DMS 273 (cell line): ENCODE results near the gene RCC2.
A peak's percentile ranks its signal among the peaks of the same experiment; 100 is the strongest.
"Not testable (repeated sequence)": the region's sequence is repeated elsewhere in the genome, so short reads cannot be mapped to it uniquely, and the experiment has no call there.

Source experiments
- DNase-seq: peaks from one replicate; lab custom pipeline; 2025; ENCODE audit not compliant: unreplicated experiment; lab: John Stamatoyannopoulos, UW

RCC2 gene

GRCh38 chr1:17422461-17422860 is 17.0 kb downstream of the RCC2 start:
- DNase-seq = no peak

GRCh38 chr1:17420391-17420918 is 19.0 kb downstream of the RCC2 start:
- DNase-seq = no peak

- peak; percentile 72 for DNase-seq
These were observed 19.7 kb downstream of the RCC2 start for GRCh38 chr1:17419626-17420328.

- no peak for DNase-seq
These were observed 23.1 kb downstream of the RCC2 start for GRCh38 chr1:17416389-17416788.

GRCh38 chr1:17414022-17414421 is 25.5 kb downstream of the RCC2 start:
- no peak for DNase-seq

- no peak for DNase-seq
These were observed 27.2 kb downstream of the RCC2 start for GRCh38 chr1:17412093-17412870.

GRCh38 chr1:17409391-17409811 is 30.1 kb downstream of the RCC2 start:
- peak; percentile 29 for DNase-seq

GRCh38 chr1:17407786-17408514 is 31.5 kb downstream of the RCC2 start:
- not testable (repeated sequence) for DNase-seq

GRCh38 chr1:17406760-17407475 is 32.6 kb downstream of the RCC2 start:
- not testable (repeated sequence) for DNase-seq

- peak; percentile 78 for DNase-seq
These were observed 33.3 kb downstream of the RCC2 start for GRCh38 chr1:17405898-17406759.

GRCh38 chr1:17404820-17405219 is 34.7 kb downstream of the RCC2 start:
- peak; percentile 23 for DNase-seq

- DNase-seq = no peak
These were observed 35.3 kb downstream of the RCC2 start for GRCh38 chr1:17404034-17404684.

GRCh38 chr1:17403081-17403480 is 36.4 kb downstream of the RCC2 start:
- DNase-seq = no peak

GRCh38 chr1:17401841-17402240 is 37.6 kb downstream of the RCC2 start:
- no peak for DNase-seq

- no peak for DNase-seq
These were observed 38.6 kb downstream of the RCC2 start for GRCh38 chr1:17400725-17401341.

GRCh38 chr1:17397910-17398695 is 41.4 kb downstream of the RCC2 start:
- DNase-seq = no peak

GRCh38 chr1:17393230-17393629 is 46.2 kb downstream of the RCC2 start:
- DNase-seq = no peak

GRCh38 chr1:17392199-17392740 is 47.2 kb downstream of the RCC2 start:
- no peak for DNase-seq
